Measurements from ENCODE around the gene CCNY.
"Not testable (repeated sequence)": the region's sequence is repeated elsewhere in the genome, so short reads cannot be mapped to it uniquely, and the experiment has no call there.

GRCh38 chr10:35518187-35518586 lies 181.9 kb downstream of the CCNY start:
- not testable (repeated sequence) for TF ChIP-seq POLR2AphosphoS5, CTCF (IDR thresholded peaks at IDR 0.05)
